ENCODE results near the gene REN. TPM values are rescaled to one million over a fixed set of nuclear protein-coding genes. Genes with fewer than 3 reads are reported as not detected.
A peak's percentile ranks its signal among the peaks of the same experiment; 100 is the strongest.

REN gene
- total and polyA plus RNA-seq, 2 experiments from 2014 or later: not detected

GRCh38 chr1:204128964-204129896, 36.9 kb downstream of the REN start:
- Mint-ChIP-seq H3K36me3 (ENCODE audit: low read depth) (peaks cover 48% of the 10 kb centered on the region), H3K27ac (0 out of 2 replicates have a peak overlapping the region, but pooled peaks have one; percentile 41), H3K9me3 (no peaks in the 10 kb centered on the region), H3K4me1 (peaks cover 49% of the 10 kb centered on the region), H3K27me3 (ENCODE audit: insufficient read depth, low read depth, poor library complexity) (peaks cover 17% of the 10 kb centered on the region), H3K4me3 (peak overlapping the region; percentile 51)
- DNase-seq (ENCODE audit: low spot score): peak; percentile 88
- Histone ChIP-seq H3K27me3 (ENCODE audit: insufficient read depth) (no peaks in the 10 kb centered on the region), H3K4me2 (peak overlapping the region; percentile 87), H3K4me1 (ENCODE audit: insufficient read depth) (peaks cover 32% of the 10 kb centered on the region), H3K79me2 (replicated peaks; ENCODE audit: insufficient read depth) (no peaks in the 10 kb centered on the region), H3K36me3 (ENCODE audit: insufficient read depth) (peaks cover 15% of the 10 kb centered on the region), H2AFZ (no peak overlapping the region), H3K9me2 (ENCODE audit: insufficient read depth) (no peaks in the 10 kb centered on the region), H4K20me1 (replicated peaks; ENCODE audit: insufficient read depth) (peaks cover 14% of the 10 kb centered on the region), H3F3A (replicated peaks; ENCODE audit: low read depth) (0 out of 2 replicates have a peak, but pooled peaks cover 14% of the 10 kb centered on the region), H3K4me3 (peak overlapping the region; percentile 57), H3K27ac (ENCODE audit: low read depth) (peak overlapping the region; percentile 39)
- ATAC-seq: peak; percentile 83
- TF ChIP-seq EZH2 (IDR thresholded peaks at IDR 0.05; ENCODE audit: low read depth, unreplicated experiment): no peak
- no peak for TF ChIP-seq JUNB (IDR thresholded peaks at IDR 0.05; ENCODE audit: unreplicated experiment)
- TF ChIP-seq POLR2AphosphoS5 (IDR thresholded peaks at IDR 0.05; ENCODE audit: low read depth): peak; percentile 66
- peak; percentile 71 to 86 for TF ChIP-seq CTCF (conservative IDR thresholded peaks at IDR 0.05; ENCODE audit: low read depth in 2 of 2)
- no peak for TF ChIP-seq ETS1 (IDR thresholded peaks at IDR 0.05)
- TF ChIP-seq EZH2phosphoT487 (IDR thresholded peaks at IDR 0.05; ENCODE audit: unreplicated experiment): no peak
- TF ChIP-seq NANOG (IDR thresholded peaks at IDR 0.05; ENCODE audit: borderline replicate concordance): no peak
- no peak for TF ChIP-seq CREB1 (CRISPR knock-in tag; IDR thresholded peaks at IDR 0.05; ENCODE audit: low read depth)
- no peak for TF ChIP-seq ZNF331 (CRISPR knock-in tag; IDR thresholded peaks at IDR 0.05; ENCODE audit: low read depth)
- no peak for TF ChIP-seq ZNF114 (CRISPR knock-in tag; IDR thresholded peaks at IDR 0.05)
- TF ChIP-seq, protein P1, sequence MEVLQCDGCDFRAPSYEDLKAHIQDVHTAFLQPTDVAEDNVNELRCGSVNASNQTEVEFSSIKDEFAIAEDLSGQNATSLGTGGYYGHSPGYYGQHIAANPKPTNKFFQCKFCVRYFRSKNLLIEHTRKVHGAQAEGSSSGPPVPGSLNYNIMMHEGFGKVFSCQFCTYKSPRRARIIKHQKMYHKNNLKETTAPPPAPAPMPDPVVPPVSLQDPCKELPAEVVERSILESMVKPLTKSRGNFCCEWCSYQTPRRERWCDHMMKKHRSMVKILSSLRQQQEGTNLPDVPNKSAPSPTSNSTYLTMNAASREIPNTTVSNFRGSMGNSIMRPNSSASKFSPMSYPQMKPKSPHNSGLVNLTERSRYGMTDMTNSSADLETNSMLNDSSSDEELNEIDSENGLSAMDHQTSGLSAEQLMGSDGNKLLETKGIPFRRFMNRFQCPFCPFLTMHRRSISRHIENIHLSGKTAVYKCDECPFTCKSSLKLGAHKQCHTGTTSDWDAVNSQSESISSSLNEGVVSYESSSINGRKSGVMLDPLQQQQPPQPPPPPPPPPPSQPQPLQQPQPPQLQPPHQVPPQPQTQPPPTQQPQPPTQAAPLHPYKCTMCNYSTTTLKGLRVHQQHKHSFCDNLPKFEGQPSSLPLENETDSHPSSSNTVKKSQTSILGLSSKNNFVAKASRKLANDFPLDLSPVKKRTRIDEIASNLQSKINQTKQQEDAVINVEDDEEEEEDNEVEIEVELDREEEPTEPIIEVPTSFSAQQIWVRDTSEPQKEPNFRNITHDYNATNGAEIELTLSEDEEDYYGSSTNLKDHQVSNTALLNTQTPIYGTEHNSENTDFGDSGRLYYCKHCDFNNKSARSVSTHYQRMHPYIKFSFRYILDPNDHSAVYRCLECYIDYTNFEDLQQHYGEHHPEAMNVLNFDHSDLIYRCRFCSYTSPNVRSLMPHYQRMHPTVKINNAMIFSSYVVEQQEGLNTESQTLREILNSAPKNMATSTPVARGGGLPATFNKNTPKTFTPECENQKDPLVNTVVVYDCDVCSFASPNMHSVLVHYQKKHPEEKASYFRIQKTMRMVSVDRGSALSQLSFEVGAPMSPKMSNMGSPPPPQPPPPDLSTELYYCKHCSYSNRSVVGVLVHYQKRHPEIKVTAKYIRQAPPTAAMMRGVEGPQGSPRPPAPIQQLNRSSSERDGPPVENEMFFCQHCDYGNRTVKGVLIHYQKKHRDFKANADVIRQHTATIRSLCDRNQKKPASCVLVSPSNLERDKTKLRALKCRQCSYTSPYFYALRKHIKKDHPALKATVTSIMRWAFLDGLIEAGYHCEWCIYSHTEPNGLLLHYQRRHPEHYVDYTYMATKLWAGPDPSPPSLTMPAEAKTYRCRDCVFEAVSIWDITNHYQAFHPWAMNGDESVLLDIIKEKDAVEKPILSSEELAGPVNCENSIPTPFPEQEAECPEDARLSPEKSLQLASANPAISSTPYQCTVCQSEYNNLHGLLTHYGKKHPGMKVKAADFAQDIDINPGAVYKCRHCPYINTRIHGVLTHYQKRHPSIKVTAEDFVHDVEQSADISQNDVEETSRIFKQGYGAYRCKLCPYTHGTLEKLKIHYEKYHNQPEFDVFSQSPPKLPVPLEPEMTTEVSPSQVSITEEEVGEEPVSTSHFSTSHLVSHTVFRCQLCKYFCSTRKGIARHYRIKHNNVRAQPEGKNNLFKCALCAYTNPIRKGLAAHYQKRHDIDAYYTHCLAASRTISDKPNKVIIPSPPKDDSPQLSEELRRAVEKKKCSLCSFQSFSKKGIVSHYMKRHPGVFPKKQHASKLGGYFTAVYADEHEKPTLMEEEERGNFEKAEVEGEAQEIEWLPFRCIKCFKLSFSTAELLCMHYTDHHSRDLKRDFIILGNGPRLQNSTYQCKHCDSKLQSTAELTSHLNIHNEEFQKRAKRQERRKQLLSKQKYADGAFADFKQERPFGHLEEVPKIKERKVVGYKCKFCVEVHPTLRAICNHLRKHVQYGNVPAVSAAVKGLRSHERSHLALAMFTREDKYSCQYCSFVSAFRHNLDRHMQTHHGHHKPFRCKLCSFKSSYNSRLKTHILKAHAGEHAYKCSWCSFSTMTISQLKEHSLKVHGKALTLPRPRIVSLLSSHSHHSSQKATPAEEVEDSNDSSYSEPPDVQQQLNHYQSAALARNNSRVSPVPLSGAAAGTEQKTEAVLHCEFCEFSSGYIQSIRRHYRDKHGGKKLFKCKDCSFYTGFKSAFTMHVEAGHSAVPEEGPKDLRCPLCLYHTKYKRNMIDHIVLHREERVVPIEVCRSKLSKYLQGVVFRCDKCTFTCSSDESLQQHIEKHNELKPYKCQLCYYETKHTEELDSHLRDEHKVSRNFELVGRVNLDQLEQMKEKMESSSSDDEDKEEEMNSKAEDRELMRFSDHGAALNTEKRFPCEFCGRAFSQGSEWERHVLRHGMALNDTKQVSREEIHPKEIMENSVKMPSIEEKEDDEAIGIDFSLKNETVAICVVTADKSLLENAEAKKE (CRISPR knock-in tag; IDR thresholded peaks at IDR 0.05): no peak
- TF ChIP-seq STAT1 (IDR thresholded peaks at IDR 0.05; ENCODE audit: unreplicated experiment): no peak
- TF ChIP-seq REST (IDR thresholded peaks at IDR 0.05; ENCODE audit: unreplicated experiment): no peak

Data from GM23338 (cell line).